Caco-2 (cell line): ENCODE measurements around the gene LGR6. TPM values are rescaled to one million over a fixed set of nuclear protein-coding genes. Genes with fewer than 3 reads are reported as not detected.

ENCODE experiments used
- BruUV-seq: library from RNA; stranded (reverse); fragments of 400-500 nt; replicated peaks from 2 replicates; lab custom pipeline; 2021; lab: Mats Ljungman, UMichigan
- CTCF ChIA-PET: fragments of 300-600 bp; sonication (Branson Sonifier 250); formaldehyde crosslinking; loops from one replicate; lab custom pipeline; 2022; ENCODE audit warnings: antibody characterized with exemption; lab: Charles Lee
- POLR2A ChIA-PET: fragments of 300-600 bp; sonication (Branson Sonifier 250); formaldehyde crosslinking; loops from one replicate; lab custom pipeline; 2022; ENCODE audit warnings: antibody characterized with exemption; lab: Charles Lee
- DNase-seq, 2 experiments: peaks; one replicate each; pipeline versions ENCODE4 v3.0.0 to v3.0.0-alpha.2; 2020 to 2022
- H3K27me3 ChIP-seq: replicated peaks from 2 replicates; pipeline ENCODE4 v1.6.0; 2011; ENCODE audit warnings: low read length; ENCODE audit not compliant: control insufficient read depth, insufficient read depth
- H3K36me3 ChIP-seq: 2 replicates; pipeline ENCODE4 v1.5.1; 2011; ENCODE audit warnings: low read length; ENCODE audit not compliant: control insufficient read depth, insufficient read depth
- H3K4me1 ChIP-seq: fragments of 250-450 bp; sonication (Bioruptor Pico); 2 replicates; pipeline ENCODE4 v1.5.1; 2020; ENCODE audit warnings: mild to moderate bottlenecking
- H3K4me3 ChIP-seq: 2 replicates; pipeline ENCODE4 v1.5.1; 2011; ENCODE audit warnings: low read depth, mild to moderate bottlenecking, control low read depth, low read length
- H3K9me3 ChIP-seq: fragments of 250-450 bp; sonication (Bioruptor Pico); 2 replicates; pipeline ENCODE4 v1.5.1; 2020; ENCODE audit warnings: mild to moderate bottlenecking, moderate library complexity
- H3K27ac Mint-ChIP-seq: one replicate; pipeline ENCODE4 v1.8.0; 2022; ENCODE audit warnings: mixed read lengths; ENCODE audit not compliant: unreplicated experiment
- H3K27me3 Mint-ChIP-seq: one replicate; pipeline ENCODE4 v1.8.0; 2022; ENCODE audit warnings: mixed read lengths; ENCODE audit not compliant: insufficient read depth, unreplicated experiment
- H3K36me3 Mint-ChIP-seq: one replicate; pipeline ENCODE4 v1.8.0; 2022; ENCODE audit warnings: mild to moderate bottlenecking, mixed read lengths; ENCODE audit not compliant: insufficient read depth, unreplicated experiment
- H3K4me1 Mint-ChIP-seq: one replicate; pipeline ENCODE4 v1.8.0; 2022; ENCODE audit warnings: low read depth, mixed read lengths; ENCODE audit not compliant: unreplicated experiment
- H3K4me3 Mint-ChIP-seq: one replicate; pipeline ENCODE4 v1.8.0; 2022; ENCODE audit warnings: mild to moderate bottlenecking, moderate library complexity, mixed read lengths; ENCODE audit not compliant: unreplicated experiment
- H3K9me3 Mint-ChIP-seq: one replicate; pipeline ENCODE4 v1.8.0; 2022; ENCODE audit warnings: mixed read lengths; ENCODE audit not compliant: unreplicated experiment
- intact Hi-C: fragments of 100-400 bp; cut with micrococcal nuclease; formaldehyde crosslinking; loops from one replicate; pipeline ENCODE4 v1.10.0; 2022; ENCODE audit not compliant: unreplicated experiment
- total RNA-seq: library from RNA; stranded (reverse); gene quantifications from 2 replicates; pipeline ENCODE4 v1.2.3, GENCODE V29; 2022
- TF ChIP-seq, protein P1 (sequence below), 2 experiments: fragments of 200-600 bp in 1 of 2; IDR thresholded peaks; 1 replicate in 1 of 2; 2 replicates in 1 of 2; pipeline versions ENCODE4 v1.5.1 to v1.8.0; 2011 to 2022; ENCODE audit warnings: antibody characterized with exemption in 1 of 2, control low read depth in 1 of 2, inconsistent platforms in 1 of 2, low read depth in 1 of 2, low read length in 1 of 2, mild to moderate bottlenecking in 1 of 2, moderate library complexity in 1 of 2; ENCODE audit not compliant: insufficient read depth in 1 of 2, severe bottlenecking in 1 of 2, unreplicated experiment in 1 of 2

LGR6 gene
- total RNA-seq, 1 experiment from 2014 or later = 0.36 TPM

DNA sequence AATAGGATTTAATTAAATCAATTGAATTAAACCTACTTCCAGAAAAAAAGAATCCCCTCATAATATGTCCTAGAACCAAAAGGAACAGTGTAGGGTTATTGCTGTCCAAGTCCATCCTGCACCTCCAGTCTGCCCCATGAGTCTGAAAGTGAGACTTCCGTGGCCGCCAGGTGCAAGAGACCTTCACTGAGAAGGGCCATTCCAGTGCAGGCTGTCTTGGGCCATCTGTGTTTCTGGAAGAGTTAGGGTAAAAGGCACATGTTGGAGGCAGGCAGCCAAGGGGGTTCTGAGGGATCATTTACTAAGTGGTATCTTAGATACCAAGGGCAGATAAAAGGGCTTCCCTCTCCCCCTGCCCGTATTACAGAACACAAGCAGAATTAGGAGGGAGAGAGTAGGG is 117.1 kb downstream of the LGR6 start:
- H3K4me1 Mint-ChIP-seq = no peaks in the 10 kb centered on the region
- DNase-seq = no peak
- Histone ChIP-seq H3K4me3 (no peak overlapping the region), H3K27me3 (no peaks in the 10 kb centered on the region), H3K4me1 (no peaks in the 10 kb centered on the region), H3K9me3 (no peaks in the 10 kb centered on the region), H3K36me3 (no peaks in the 10 kb centered on the region)
- ChIA-PET CTCF (no interaction called here), POLR2A (no interaction called here)
- H3K9me3 Mint-ChIP-seq = no peaks in the 10 kb centered on the region
- peaks cover 6% of the 10 kb centered on the region for H3K27me3 Mint-ChIP-seq
- H3K4me3 Mint-ChIP-seq = no peak overlapping the region
- BruUV-seq = no TSS peak
- H3K36me3 Mint-ChIP-seq = no peaks in the 10 kb centered on the region
- no peak overlapping the region for H3K27ac Mint-ChIP-seq
- TF ChIP-seq, protein P1, sequence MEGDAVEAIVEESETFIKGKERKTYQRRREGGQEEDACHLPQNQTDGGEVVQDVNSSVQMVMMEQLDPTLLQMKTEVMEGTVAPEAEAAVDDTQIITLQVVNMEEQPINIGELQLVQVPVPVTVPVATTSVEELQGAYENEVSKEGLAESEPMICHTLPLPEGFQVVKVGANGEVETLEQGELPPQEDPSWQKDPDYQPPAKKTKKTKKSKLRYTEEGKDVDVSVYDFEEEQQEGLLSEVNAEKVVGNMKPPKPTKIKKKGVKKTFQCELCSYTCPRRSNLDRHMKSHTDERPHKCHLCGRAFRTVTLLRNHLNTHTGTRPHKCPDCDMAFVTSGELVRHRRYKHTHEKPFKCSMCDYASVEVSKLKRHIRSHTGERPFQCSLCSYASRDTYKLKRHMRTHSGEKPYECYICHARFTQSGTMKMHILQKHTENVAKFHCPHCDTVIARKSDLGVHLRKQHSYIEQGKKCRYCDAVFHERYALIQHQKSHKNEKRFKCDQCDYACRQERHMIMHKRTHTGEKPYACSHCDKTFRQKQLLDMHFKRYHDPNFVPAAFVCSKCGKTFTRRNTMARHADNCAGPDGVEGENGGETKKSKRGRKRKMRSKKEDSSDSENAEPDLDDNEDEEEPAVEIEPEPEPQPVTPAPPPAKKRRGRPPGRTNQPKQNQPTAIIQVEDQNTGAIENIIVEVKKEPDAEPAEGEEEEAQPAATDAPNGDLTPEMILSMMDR (IDR thresholded peaks at IDR 0.05; ENCODE audit: insufficient read depth in 1 of 2, low read depth in 1 of 2, low read length in 1 of 2, severe bottlenecking in 1 of 2, unreplicated experiment in 1 of 2) = no peak
- intact Hi-C loops = no loop called here

DNA sequence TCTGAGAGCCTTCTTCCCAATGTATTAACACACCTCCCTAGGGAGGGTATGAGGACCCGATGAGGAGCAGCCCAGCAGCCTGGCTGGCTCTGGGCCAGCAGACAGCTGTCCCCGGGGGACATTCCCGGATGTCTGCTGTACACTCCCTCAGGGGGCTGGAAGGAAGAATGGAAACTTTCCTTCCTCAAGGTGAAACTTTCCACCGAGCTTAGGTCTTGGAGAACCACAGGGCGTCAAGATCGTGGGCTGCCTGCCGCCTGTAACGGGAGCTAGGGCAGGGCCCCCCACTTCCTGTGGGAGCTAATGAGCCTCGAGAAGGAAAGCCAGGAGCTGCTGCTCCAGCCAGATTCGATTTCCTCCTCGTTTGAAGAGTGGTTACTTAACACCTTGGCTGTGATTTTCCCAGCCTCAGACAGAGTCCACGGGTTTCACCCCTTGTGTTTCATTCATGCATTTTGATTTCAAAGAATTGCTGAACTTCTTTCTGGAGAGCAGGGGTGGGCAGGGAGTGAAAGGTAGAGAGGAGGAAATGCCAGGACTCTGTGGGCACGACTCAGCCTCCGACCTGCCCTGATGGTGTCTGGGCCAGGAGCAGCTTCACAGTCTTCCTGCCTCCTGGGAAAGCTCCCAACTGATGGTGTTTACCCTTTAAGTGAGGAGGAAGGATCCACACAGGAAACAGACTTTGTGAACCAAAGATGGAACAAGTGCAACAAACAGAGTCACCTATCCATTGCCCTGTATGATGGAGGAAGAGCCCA is 118.5 kb downstream of the LGR6 start:
- H3K4me3 Mint-ChIP-seq = no peak overlapping the region
- no peaks in the 10 kb centered on the region for H3K4me1 Mint-ChIP-seq
- BruUV-seq = no TSS peak

DNA sequence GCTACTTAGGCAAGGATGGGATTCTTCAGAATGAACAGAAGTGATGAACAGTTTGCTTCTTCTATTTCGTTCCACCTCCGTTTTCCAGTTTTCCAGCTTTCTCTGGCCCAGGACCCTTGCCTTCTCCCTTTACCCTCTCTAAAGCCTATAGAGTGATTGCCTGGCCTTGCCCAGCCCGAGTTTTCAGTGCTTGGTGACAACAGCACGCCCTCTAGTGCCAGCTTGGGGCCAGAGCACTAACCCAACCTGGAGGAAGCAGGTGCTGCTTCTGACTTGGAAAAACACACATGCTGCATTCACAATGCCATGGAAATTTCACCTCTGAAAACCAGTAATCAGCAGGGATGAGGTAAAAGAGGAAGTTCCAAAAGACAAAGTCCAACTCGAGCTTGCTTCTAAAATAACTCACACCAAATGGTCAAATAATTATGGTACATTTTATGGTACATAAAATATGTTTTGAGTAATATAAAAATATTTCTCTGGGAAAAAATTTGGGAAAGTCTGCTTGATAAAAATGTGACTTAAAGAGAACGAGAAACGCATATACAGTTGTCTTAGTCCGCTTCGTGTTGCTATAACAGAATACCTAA is 122.1 kb downstream of the LGR6 start:
- H3K27ac Mint-ChIP-seq = no peak overlapping the region
- H3K27me3 Mint-ChIP-seq = peaks cover 6% of the 10 kb centered on the region
- H3K36me3 Mint-ChIP-seq = no peaks in the 10 kb centered on the region
- no peak overlapping the region for H3K4me3 ChIP-seq
- peak; percentile 82 to 85 for DNase-seq
- no peak overlapping the region for H3K4me3 Mint-ChIP-seq
- H3K9me3 ChIP-seq = no peaks in the 10 kb centered on the region
- no peaks in the 10 kb centered on the region for H3K4me1 ChIP-seq
- intact Hi-C loops = loop anchor here (1.0 kb wide), 4 partner anchors 41 to 126 kb away; partner anchors contain the start of gene LGR6
- POLR2A ChIA-PET = interaction anchor here (0.5 to 0.8 kb wide), 2 partner anchors 26 to 127 kb away, joined by 3 to 4 read pairs; partner anchors contain the start of gene UBE2T
- CTCF ChIA-PET = interaction anchor here (1.0 to 3.9 kb wide), 3 partner anchors 42 to 126 kb away, joined by 3 to 23 read pairs (median 16); partner anchors contain the start of gene LGR6
- BruUV-seq = no TSS peak
- H3K27me3 ChIP-seq = no peaks in the 10 kb centered on the region
- H3K4me1 Mint-ChIP-seq = no peaks in the 10 kb centered on the region
- no peaks in the 10 kb centered on the region for H3K36me3 ChIP-seq
- H3K9me3 Mint-ChIP-seq = no peaks in the 10 kb centered on the region
- TF ChIP-seq, protein P1 (IDR thresholded peaks at IDR 0.05; ENCODE audit: insufficient read depth in 1 of 2, low read depth in 1 of 2, low read length in 1 of 2, severe bottlenecking in 1 of 2, unreplicated experiment in 1 of 2) = peak; percentile 95 to 97

More for the DNA sequence above, 118.5 kb downstream of the LGR6 start:
- H3K4me1 ChIP-seq = no peaks in the 10 kb centered on the region
- TF ChIP-seq, protein P1 (IDR thresholded peaks at IDR 0.05; ENCODE audit: insufficient read depth in 1 of 2, low read depth in 1 of 2, low read length in 1 of 2, severe bottlenecking in 1 of 2, unreplicated experiment in 1 of 2) = no peak
- Mint-ChIP-seq H3K36me3 (no peaks in the 10 kb centered on the region), H3K27me3 (peaks cover 6% of the 10 kb centered on the region), H3K9me3 (no peaks in the 10 kb centered on the region), H3K27ac (no peak overlapping the region)
- no peaks in the 10 kb centered on the region for H3K36me3 ChIP-seq
- no peaks in the 10 kb centered on the region for H3K27me3 ChIP-seq
- H3K4me3 ChIP-seq = no peak overlapping the region
- intact Hi-C loops = no loop called here
- no peak for DNase-seq
- CTCF ChIA-PET = no interaction called here
- H3K9me3 ChIP-seq = no peaks in the 10 kb centered on the region
- POLR2A ChIA-PET = no interaction called here
